Stimulated activated CD4-positive, alpha-beta T cell treated with anti-CD3 and anti-CD28 coated beads, Interleukin-4, amount 100 ng/mL, for 4 hours (primary cell): ENCODE data around the gene SETD5.
"Not testable (repeated sequence)": the region's sequence is repeated elsewhere in the genome, so short reads cannot be mapped to it uniquely, and the experiment has no call there.

ENCODE experiments used
- DNase-seq, 2 experiments: peaks; one replicate each; pipeline ENCODE4 v3.0.0-alpha.2; 2020

The SETD5 gene

GRCh38 chr3:9474482-9474881, 77.1 kb downstream of the SETD5 start:
- no peak for DNase-seq

- no peak for DNase-seq
Observed at GRCh38 chr3:9476935-9477334, 79.5 kb downstream of the SETD5 start.

- DNase-seq, result no peak
Observed at GRCh38 chr3:9480265-9480664, 82.8 kb downstream of the SETD5 start.

- no peak for DNase-seq
Observed at GRCh38 chr3:9485248-9485647, 87.8 kb downstream of the SETD5 start.

GRCh38 chr3:9491506-9491905, 94.1 kb downstream of the SETD5 start:
- DNase-seq, result no peak

GRCh38 chr3:9494036-9494435, 96.6 kb downstream of the SETD5 start:
- DNase-seq, result not testable (repeated sequence)

- no peak for DNase-seq
Observed at GRCh38 chr3:9496893-9497292, 99.5 kb downstream of the SETD5 start.

- DNase-seq, result no peak
Observed at GRCh38 chr3:9497821-9498565, 100.6 kb downstream of the SETD5 start.

- DNase-seq, result no peak
Observed at GRCh38 chr3:9498781-9499180, 101.4 kb downstream of the SETD5 start.

GRCh38 chr3:9499455-9500107, 102.2 kb downstream of the SETD5 start:
- no peak for DNase-seq

GRCh38 chr3:9500108-9501050, 103.0 kb downstream of the SETD5 start:
- DNase-seq, result peak; percentile 21 to 65

GRCh38 chr3:9501226-9501625, 103.8 kb downstream of the SETD5 start:
- DNase-seq, result no peak

GRCh38 chr3:9503283-9503682, 105.9 kb downstream of the SETD5 start:
- peak; percentile 48 to 67 for DNase-seq

- DNase-seq, result no peak
Observed at GRCh38 chr3:9507586-9508578, 110.5 kb downstream of the SETD5 start.

- DNase-seq, result no peak
Observed at GRCh38 chr3:9508781-9509180, 111.4 kb downstream of the SETD5 start.

- no peak for DNase-seq
Observed at GRCh38 chr3:9512456-9513045, 115.1 kb downstream of the SETD5 start.

GRCh38 chr3:9514306-9514705, 116.9 kb downstream of the SETD5 start:
- no peak for DNase-seq

GRCh38 chr3:9514956-9515355, 117.5 kb downstream of the SETD5 start:
- no peak for DNase-seq

GRCh38 chr3:9525078-9525477, 127.7 kb downstream of the SETD5 start:
- no peak for DNase-seq
